HEK293 (cell line): ENCODE data around the gene HK2.

Experiments
- CTCF ChIA-PET: fragments of 350-600 bp; formaldehyde crosslinking; extraction: SDS; loops from one replicate; lab custom pipeline; 2021; ENCODE audit warnings: antibody characterized with exemption; lab: Yijun Ruan, JAX
- POLR2A ChIA-PET: fragments of 300-600 bp; formaldehyde crosslinking; extraction: SDS; loops from one replicate; lab custom pipeline; 2020; ENCODE audit warnings: antibody characterized with exemption, inconsistent platforms; lab: Yijun Ruan, JAX
- H3K27ac ChIP-seq: fragments of 200-500 bp; sonication (Bioruptor generic); 2 replicates; pipeline ENCODE4 v1.5.1; 2014; ENCODE audit warnings: low read depth, low read length, control low read depth, inconsistent platforms; ENCODE audit errors: extremely low read depth
- H3K36me3 ChIP-seq, 2 experiments: fragments of 200-500 bp in 1 of 2; sonication (Bioruptor generic) in 1 of 2; 1 replicate in 1 of 2; 2 replicates in 1 of 2; pipeline ENCODE4 v1.5.1; 2014 to 2017; ENCODE audit warnings: inconsistent platforms in 2 of 2, low read length in 2 of 2; ENCODE audit not compliant: control insufficient read depth in 2 of 2, insufficient read depth in 1 of 2
- H3K4me1 ChIP-seq: fragments of 200-500 bp; sonication (Bioruptor generic); 2 replicates; pipeline ENCODE4 v1.5.1; 2014; ENCODE audit warnings: mild to moderate bottlenecking, low read length, inconsistent platforms; ENCODE audit not compliant: control insufficient read depth, insufficient read depth
- H3K4me3 ChIP-seq: 2 replicates; pipeline ENCODE4 v1.5.1; 2011; ENCODE audit warnings: low read depth, mild to moderate bottlenecking, control low read depth, low read length, moderate library complexity
- H3K9me3 ChIP-seq: fragments of 200-500 bp; sonication (Bioruptor generic); 2 replicates; pipeline ENCODE4 v1.5.1; 2014; ENCODE audit warnings: low read depth, low read length, inconsistent platforms; ENCODE audit not compliant: control insufficient read depth, insufficient read depth
- CTCF ChIP-seq: fragments of 450-650 bp; formaldehyde crosslinking; IDR thresholded peaks from 2 replicates; pipeline ENCODE4 v1.5.1; 2016; ENCODE audit warnings: missing biosample characterization, missing genetic modification characterization
- GLI2 ChIP-seq: fragments of 450-650 bp; formaldehyde crosslinking; IDR thresholded peaks from 2 replicates; pipeline ENCODE4; 2017; ENCODE audit warnings: missing biosample characterization, missing genetic modification characterization, low read depth, borderline replicate concordance
- GLIS2 ChIP-seq: fragments of 450-650 bp; formaldehyde crosslinking; IDR thresholded peaks from 2 replicates; pipeline ENCODE4 v1.5.1; 2016; ENCODE audit warnings: missing biosample characterization, missing genetic modification characterization
- KLF10 ChIP-seq: fragments of 450-650 bp; IDR thresholded peaks from 2 replicates; pipeline ENCODE4 v1.5.1; 2018; ENCODE audit warnings: missing biosample characterization, mild to moderate bottlenecking, missing genetic modification characterization
- KLF8 ChIP-seq: fragments of 450-650 bp; formaldehyde crosslinking; IDR thresholded peaks from 2 replicates; pipeline ENCODE4 v1.5.1; 2016; ENCODE audit warnings: missing biosample characterization, missing genetic modification characterization
- KLF9 ChIP-seq: fragments of 450-650 bp; formaldehyde crosslinking; IDR thresholded peaks from 2 replicates; pipeline ENCODE4 v1.5.1; 2016; ENCODE audit warnings: missing biosample characterization, missing genetic modification characterization, low read depth
- MEIS1 ChIP-seq: sonication (generic); formaldehyde crosslinking; IDR thresholded peaks from 2 replicates; pipeline ENCODE4 v1.8.1; 2022; ENCODE audit warnings: missing genetic modification reagents, mild to moderate bottlenecking, borderline replicate concordance
- PATZ1 ChIP-seq: fragments of 450-650 bp; formaldehyde crosslinking; IDR thresholded peaks from 2 replicates; pipeline ENCODE4 v1.5.1; 2016; ENCODE audit warnings: missing biosample characterization, missing genetic modification characterization
- TCF7L2 ChIP-seq: IDR thresholded peaks from 2 replicates; pipeline ENCODE4 v1.6.1; 2011; ENCODE audit warnings: low read depth, mild to moderate bottlenecking, inconsistent platforms, low read length, moderate library complexity, borderline replicate concordance
- YY2 ChIP-seq: fragments of 450-650 bp; formaldehyde crosslinking; IDR thresholded peaks from 2 replicates; pipeline ENCODE4 v1.5.1; 2016; ENCODE audit warnings: missing biosample characterization, missing genetic modification characterization
- ZBTB20 ChIP-seq: fragments of 450-650 bp; formaldehyde crosslinking; IDR thresholded peaks from 2 replicates; pipeline ENCODE4 v1.5.1; 2016; ENCODE audit warnings: missing biosample characterization, missing genetic modification characterization
- ZFHX2 ChIP-seq: fragments of 450-650 bp; formaldehyde crosslinking; conservative IDR thresholded peaks from 2 replicates; pipeline ENCODE4 v1.5.1; 2016; ENCODE audit warnings: missing biosample characterization, missing genetic modification characterization
- ZFP3 ChIP-seq: fragments of 450-650 bp; formaldehyde crosslinking; IDR thresholded peaks from 2 replicates; pipeline ENCODE4 v1.5.1; 2016; ENCODE audit warnings: low read depth, missing biosample characterization, missing genetic modification characterization
- ZFP69B ChIP-seq: fragments of 450-650 bp; formaldehyde crosslinking; IDR thresholded peaks from 2 replicates; pipeline ENCODE4 v1.5.1; 2016; ENCODE audit warnings: missing biosample characterization, missing genetic modification characterization
- ZNF202 ChIP-seq: fragments of 450-650 bp; formaldehyde crosslinking; IDR thresholded peaks from 2 replicates; pipeline ENCODE4 v1.5.1; 2016; ENCODE audit warnings: missing biosample characterization, missing genetic modification characterization, borderline replicate concordance
- ZNF248 ChIP-seq: fragments of 450-650 bp; formaldehyde crosslinking; IDR thresholded peaks from 2 replicates; pipeline ENCODE4 v1.5.1; 2017; ENCODE audit warnings: missing biosample characterization, missing genetic modification characterization
- ZNF280C ChIP-seq: fragments of 450-650 bp; formaldehyde crosslinking; IDR thresholded peaks from 2 replicates; pipeline ENCODE4 v1.5.1; 2016; ENCODE audit warnings: missing biosample characterization, missing genetic modification characterization
- ZNF311 ChIP-seq: fragments of 450-650 bp; formaldehyde crosslinking; IDR thresholded peaks from 2 replicates; pipeline ENCODE4 v1.5.1; 2017; ENCODE audit warnings: missing biosample characterization, missing genetic modification characterization, borderline replicate concordance
- ZNF37A ChIP-seq: fragments of 450-650 bp; IDR thresholded peaks from 2 replicates; pipeline ENCODE4 v1.5.1; 2018; ENCODE audit warnings: missing biosample characterization, missing genetic modification characterization
- ZNF404 ChIP-seq: fragments of 450-650 bp; formaldehyde crosslinking; IDR thresholded peaks from 2 replicates; pipeline ENCODE4 v1.5.1; 2017; ENCODE audit warnings: missing biosample characterization, missing genetic modification characterization
- ZNF521 ChIP-seq: fragments of 450-650 bp; formaldehyde crosslinking; IDR thresholded peaks from 2 replicates; pipeline ENCODE4 v1.5.1; 2017; ENCODE audit warnings: missing biosample characterization, mild to moderate bottlenecking, missing genetic modification characterization
- ZNF544 ChIP-seq: fragments of 450-650 bp; formaldehyde crosslinking; IDR thresholded peaks from 2 replicates; pipeline ENCODE4 v1.5.0; 2017; ENCODE audit warnings: missing biosample characterization, missing genetic modification characterization
- ZNF585B ChIP-seq: fragments of 450-650 bp; formaldehyde crosslinking; IDR thresholded peaks from 2 replicates; pipeline ENCODE4 v1.5.1; 2016; ENCODE audit warnings: missing biosample characterization, missing genetic modification characterization
- ZNF596 ChIP-seq: fragments of 450-650 bp; IDR thresholded peaks from 2 replicates; pipeline ENCODE4 v1.5.0; 2018; ENCODE audit warnings: missing biosample characterization, mild to moderate bottlenecking, missing genetic modification characterization, moderate library complexity
- ZNF629 ChIP-seq: fragments of 450-650 bp; formaldehyde crosslinking; IDR thresholded peaks from 2 replicates; pipeline ENCODE4 v1.5.1; 2017; ENCODE audit warnings: missing biosample characterization, missing genetic modification characterization
- ZNF664 ChIP-seq: fragments of 450-650 bp; formaldehyde crosslinking; IDR thresholded peaks from 2 replicates; pipeline ENCODE4 v1.5.1; 2016; ENCODE audit warnings: missing biosample characterization, missing genetic modification characterization
- ZNF701 ChIP-seq: fragments of 450-650 bp; formaldehyde crosslinking; IDR thresholded peaks from 2 replicates; pipeline ENCODE4 v1.5.1; 2016; ENCODE audit warnings: missing biosample characterization, missing genetic modification characterization
- ZNF843 ChIP-seq: fragments of 450-650 bp; formaldehyde crosslinking; IDR thresholded peaks from 2 replicates; pipeline ENCODE4 v1.5.1; 2016; ENCODE audit warnings: missing biosample characterization, missing genetic modification characterization
- TF ChIP-seq, protein P1 (sequence below): fragments of 450-650 bp; formaldehyde crosslinking; IDR thresholded peaks from 2 replicates; pipeline ENCODE4 v1.5.1; 2016; ENCODE audit warnings: missing biosample characterization, missing genetic modification characterization

Gene HK2

GRCh38 chr2:74833418-74834233 is at the start of gene HK2:
TSS of gene HK2 (plus strand) at chr2:74834127. CDS start at chr2:74834581, 454 bp downstream.
- Histone ChIP-seq H3K27ac (peak within 1 kb of the TSS; percentile 71; the same call in 1 of the 2 replicates), H3K4me3 (peak within 1 kb of the TSS; percentile 55), H3K36me3 (no peaks in the 10 kb centered on the region), H3K9me3 (no peaks in the 10 kb centered on the region), H3K4me1 (no peaks in the 10 kb centered on the region)
- CTCF ChIA-PET: interaction anchor here (0.7 to 2.6 kb wide), 2 partner anchors 42 to 59 kb away, joined by 3 to 14 read pairs; no protein-coding TSS in a partner anchor
- POLR2A ChIA-PET: interaction anchor here (1.4 kb wide), 1 partner anchor 32 kb away, joined by 4 read pairs; no protein-coding TSS in a partner anchor
- TF ChIP-seq ZNF37A (no peak), ZNF544 (tag by site-specific recombination) (no peak), MEIS1 (no peak), ZNF629 (tag by site-specific recombination) (0 out of 2 replicates have a peak, but pooled peaks have one; percentile 33), TCF7L2 (no peak), KLF8 (peak; percentile 14; the same call in 1 of the 2 replicates), ZFP3 (tag by site-specific recombination) (no peak), ZBTB20 (tag by site-specific recombination) (peak; percentile 37; the same call in 1 of the 2 replicates), KLF10 (peak; percentile 99), ZNF521 (tag by site-specific recombination) (no peak), ZNF311 (no peak), ZNF248 (tag by site-specific recombination) (no peak), ZFP69B (no peak), GLI2 (tag by site-specific recombination) (no peak), ZNF404 (tag by site-specific recombination) (no peak), ZNF701 (tag by site-specific recombination) (no peak), ZNF202 (no peak), ZNF596 (tag by site-specific recombination) (no peak), ZNF280C (tag by site-specific recombination) (no peak), ZNF585B (tag by site-specific recombination) (no peak), PATZ1 (tag by site-specific recombination) (peak; percentile 39; the same call in 1 of the 2 replicates), ZNF664 (no peak), ZNF843 (no peak), GLIS2 (tag by site-specific recombination) (peak; percentile 51), CTCF (tag by site-specific recombination) (no peak), ZFHX2 (tag by site-specific recombination) (0 out of 2 replicates have a peak, but pooled peaks have one; percentile 37), YY2 (tag by site-specific recombination) (no peak), KLF9 (tag by site-specific recombination) (peak; percentile 40; the same call in 1 of the 2 replicates)
- TF ChIP-seq, protein P1, sequence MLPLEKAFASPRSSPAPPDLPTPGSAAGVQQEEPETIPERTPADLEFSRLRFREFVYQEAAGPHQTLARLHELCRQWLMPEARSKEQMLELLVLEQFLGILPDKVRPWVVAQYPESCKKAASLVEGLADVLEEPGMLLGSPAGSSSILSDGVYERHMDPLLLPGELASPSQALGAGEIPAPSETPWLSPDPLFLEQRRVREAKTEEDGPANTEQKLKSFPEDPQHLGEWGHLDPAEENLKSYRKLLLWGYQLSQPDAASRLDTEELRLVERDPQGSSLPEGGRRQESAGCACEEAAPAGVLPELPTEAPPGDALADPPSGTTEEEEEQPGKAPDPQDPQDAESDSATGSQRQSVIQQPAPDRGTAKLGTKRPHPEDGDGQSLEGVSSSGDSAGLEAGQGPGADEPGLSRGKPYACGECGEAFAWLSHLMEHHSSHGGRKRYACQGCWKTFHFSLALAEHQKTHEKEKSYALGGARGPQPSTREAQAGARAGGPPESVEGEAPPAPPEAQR (tag by site-specific recombination): no peak
